ENCODE measurements around the gene CAPG.
"Not testable (repeated sequence)": the region's sequence is repeated elsewhere in the genome, so short reads cannot be mapped to it uniquely, and the experiment has no call there.

CAPG gene

DNA sequence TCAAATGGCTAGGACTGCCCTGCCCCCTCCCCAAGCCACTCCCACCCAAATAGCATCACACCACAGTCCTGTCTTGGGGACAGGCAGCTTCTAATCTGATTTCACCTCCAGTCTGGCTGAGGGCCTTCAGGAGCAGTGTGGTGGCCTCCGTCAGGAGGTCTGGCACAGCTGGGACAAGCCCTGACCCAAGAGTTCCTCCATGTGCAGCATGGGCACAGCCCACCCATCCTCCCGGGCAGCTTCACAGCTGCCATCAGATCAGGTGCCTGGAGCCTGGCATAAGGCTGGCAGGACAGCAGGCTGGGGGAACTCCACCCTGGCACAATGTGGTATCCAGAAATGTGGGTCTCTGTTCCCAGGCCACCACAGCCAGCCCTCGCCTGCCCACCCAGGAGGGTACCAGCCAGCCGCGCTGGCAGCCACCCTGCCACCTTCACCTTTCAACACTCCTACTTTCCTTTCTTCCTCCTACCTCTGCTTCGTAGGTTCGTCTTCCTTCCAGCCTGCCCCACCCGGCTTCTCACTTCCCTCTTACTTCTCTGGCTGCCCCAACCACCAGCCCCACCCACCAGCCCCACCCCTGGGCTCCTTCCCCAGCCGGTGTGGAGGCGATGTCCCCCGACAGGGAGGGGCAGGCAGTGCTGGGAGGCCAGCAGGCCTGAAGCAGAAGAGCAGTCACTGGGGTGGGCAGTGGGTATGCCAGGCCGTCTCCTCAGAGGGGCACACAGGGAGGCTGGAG lies at the start of gene CAPG:
Gene CAPG (minus strand): TSS at position 522 of the 739 bp plus-strand sequence. CDS start 8,221 bp downstream, outside the sequence.
- no peak for FAIRE-seq

DNA sequence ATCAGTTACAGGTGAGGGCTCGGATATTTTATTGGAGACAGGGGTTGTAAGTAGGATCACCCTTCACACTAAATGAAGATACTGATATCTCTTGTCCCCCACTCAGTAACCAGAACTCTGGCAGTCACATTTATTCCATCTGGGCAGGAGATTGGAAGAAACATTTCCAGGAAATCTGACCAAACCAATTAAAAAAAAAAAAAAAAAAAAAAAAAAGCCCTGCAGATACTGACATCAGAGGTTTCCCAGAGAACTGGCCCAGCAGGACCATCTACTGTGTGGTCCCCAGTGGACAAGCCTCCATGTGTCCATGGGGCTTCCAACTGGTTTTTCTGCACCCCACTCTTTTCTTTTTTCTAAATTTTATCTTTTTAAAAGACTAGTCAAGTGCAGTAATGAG lies 49.6 kb upstream of the CAPG start:
- FAIRE-seq: no peak

- FAIRE-seq: no peak
These were observed 48.7 kb upstream of the CAPG start for GRCh38 chr2:85458601-85459563.

DNA sequence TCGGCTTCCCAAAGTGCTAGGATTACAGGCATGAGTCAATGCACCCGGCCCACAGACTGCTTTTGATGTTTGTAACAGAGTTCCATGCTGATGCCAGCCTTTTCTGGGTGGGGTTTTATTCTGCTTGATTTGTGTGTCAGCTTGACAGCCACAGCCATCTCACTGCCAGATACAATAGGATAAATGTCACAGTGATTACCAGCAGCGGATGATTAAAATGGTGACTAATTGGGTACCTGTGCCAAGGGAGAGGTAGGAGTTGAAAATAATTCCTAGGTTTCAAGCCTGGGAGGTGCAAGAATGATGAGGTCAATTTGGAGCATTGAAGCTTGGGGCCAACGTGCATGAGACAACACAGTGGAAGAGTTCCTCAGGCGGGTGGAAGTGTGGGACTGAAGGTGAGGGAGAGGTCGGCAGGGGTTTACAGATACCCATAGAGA lies 47.7 kb upstream of the CAPG start:
- no peak for FAIRE-seq

DNA sequence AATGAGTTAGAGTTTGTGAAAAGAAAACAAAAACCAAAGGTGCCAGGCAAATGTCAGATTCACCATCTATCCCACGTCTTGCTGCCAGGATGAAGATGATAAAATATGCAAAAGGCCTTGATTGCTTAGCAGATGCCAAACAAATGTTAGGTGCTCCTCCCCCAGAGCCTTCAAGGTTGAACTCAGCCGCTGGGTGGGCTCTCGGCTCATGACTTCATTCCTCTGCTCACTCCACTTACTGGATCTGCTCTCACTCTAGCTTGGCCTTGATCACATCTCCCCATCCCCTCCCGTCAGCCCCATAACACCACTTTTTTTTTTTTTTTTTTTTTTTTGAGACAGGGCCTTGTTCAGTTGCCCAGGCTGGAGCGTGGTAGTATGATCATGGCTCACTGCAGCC lies 46.9 kb upstream of the CAPG start:
- no peak for FAIRE-seq

- FAIRE-seq: no peak
These were observed 45.5 kb upstream of the CAPG start for GRCh38 chr2:85455552-85456090.

DNA sequence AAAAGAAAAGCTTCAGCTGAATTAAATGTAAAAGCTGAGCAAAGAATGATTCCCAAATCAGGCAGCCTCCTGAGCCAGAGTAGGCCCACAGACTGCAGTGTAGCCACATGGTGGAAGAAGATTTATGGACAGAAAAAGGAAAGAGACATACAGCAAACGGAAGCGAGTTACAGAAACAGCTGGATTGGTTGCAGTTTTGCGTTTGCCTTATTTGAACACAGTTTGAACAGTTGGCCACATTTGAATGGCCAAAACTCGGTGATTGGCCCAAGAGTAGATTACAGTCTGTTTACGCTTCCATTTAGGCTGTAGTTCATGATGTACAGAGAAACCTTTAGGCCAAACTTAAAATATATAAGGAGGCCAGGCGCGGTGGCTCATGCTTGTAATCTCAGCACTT lies 43.4 kb upstream of the CAPG start:
- FAIRE-seq: no peak

GRCh38 chr2:85452237-85452636 lies 42.1 kb upstream of the CAPG start:
- FAIRE-seq: no peak

DNA sequence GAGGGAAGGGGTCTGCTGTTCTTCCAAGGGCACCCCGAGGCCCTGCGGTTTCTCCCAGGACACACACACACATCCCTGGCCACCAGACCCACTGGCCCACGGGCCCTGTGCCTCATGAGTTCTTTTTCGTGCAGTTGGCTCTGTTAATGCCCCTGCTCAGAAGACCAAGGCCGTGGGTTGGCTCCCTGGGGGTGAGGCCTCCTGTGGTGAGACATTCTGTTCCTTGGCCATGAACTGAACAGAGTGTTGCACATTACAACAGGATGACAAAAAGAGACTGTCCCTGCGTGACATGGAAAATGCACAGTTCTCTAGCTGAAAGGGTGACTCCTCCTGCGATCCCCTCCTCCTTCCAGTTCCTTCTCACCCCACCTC lies 39.0 kb upstream of the CAPG start:
- no peak for FAIRE-seq

GRCh38 chr2:85448461-85449213 lies 38.5 kb upstream of the CAPG start:
- FAIRE-seq: no peak

DNA sequence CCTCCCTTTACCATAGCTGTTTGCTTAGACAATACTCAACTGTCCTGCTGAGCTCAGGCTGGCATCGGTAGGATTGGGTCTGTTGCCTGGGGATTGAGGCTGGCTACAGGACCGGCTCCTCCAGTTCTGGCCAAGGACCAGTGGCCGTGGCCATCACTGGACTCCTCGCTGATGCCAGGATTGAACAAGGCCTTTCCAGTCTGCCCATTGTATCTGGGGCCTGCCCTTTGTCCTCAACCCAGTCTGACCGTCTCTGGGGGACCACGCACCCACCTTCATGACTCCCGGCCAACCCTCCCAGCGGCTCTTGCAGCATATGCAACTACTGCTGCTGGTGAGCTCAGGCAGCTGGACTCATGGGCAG lies 37.0 kb upstream of the CAPG start:
- no peak for FAIRE-seq

DNA sequence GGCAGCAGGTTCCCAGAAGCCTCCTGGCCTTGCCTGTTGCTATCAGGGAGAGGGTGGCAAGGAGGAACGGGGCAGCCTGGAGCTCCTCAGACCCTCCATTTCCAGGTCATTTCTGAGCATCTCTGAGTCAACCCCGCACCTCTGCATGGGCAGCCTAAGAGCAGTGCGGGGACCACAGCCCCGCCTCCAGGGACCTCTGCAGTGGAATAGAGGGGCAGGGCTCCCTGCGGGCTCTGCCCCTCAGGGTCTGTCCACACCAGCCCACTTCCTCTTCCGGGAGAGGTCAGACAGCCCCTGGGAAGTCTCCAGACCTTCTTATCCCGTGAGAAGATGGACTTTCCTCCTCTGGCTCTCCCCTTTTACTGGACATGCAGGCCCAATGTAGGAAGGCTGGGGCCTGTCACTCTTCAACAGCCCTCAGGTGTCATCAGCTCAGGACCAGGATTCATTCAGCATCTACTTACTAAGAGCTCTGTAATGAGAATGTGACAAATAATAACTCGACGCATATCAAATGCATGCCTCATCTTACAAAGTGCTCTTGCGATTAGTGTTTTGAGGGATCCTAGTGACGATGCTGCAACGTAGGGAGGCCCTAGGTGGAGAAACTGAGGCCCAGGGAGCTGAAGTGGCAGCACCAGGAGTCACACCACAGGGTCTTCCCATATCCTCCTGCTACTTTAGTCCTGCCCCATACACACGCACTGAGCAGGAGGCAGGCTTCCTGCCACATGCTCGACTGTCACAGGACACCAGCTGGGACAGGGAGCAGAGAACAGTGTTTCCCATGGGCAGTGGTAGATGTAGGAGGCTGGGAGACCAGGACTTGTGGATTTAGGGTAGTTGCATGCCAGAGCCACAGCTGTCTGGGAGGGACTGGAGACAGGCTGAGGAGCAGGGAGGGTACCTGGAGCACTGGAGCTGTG lies 36.4 kb upstream of the CAPG start:
- no peak for FAIRE-seq

- FAIRE-seq: no peak
These were observed 35.4 kb upstream of the CAPG start for GRCh38 chr2:85445316-85446295.

- no peak for FAIRE-seq
These were observed 34.5 kb upstream of the CAPG start for GRCh38 chr2:85444629-85445172.

GRCh38 chr2:85441864-85442263 lies 31.7 kb upstream of the CAPG start:
- FAIRE-seq: no peak

DNA sequence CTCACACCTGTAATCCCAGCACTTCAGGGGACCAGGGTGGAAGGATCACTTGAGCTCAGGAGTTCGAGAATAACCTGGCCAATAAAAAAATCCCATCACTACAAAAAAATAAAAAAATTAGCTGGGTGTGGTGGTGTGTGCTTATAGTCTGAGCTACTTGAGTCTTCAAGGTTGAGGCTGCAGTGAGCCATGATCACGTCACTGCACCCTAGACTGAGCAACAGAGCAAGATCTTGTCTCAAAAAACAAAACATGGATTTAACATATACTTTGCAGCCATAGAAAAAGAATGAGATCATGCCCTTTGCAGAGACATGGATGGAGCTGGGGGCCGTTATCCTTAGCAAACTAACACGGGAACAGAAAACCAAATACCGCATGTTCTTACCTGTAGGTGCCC lies 30.6 kb upstream of the CAPG start:
- no peak for FAIRE-seq

DNA sequence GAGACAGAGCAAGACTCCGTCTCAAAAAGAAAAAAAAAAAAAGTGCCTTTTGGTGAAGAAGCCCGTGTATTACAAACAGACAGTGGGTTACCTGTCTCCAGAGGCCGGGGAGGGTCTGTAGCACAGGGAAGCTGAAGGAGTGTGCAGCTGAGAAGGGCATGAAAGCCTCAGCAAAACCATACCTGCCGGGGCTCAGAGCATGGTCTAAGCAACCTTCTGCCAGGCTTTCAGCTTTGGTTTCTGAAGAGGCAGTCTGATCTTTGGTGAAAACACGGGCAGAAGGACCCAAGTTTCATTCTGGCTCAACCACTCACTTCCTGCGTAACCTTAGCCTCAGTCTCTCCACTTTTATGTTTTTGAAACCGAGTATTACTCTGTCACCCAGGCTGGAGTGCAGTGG lies 29.8 kb upstream of the CAPG start:
- no peak for FAIRE-seq

DNA sequence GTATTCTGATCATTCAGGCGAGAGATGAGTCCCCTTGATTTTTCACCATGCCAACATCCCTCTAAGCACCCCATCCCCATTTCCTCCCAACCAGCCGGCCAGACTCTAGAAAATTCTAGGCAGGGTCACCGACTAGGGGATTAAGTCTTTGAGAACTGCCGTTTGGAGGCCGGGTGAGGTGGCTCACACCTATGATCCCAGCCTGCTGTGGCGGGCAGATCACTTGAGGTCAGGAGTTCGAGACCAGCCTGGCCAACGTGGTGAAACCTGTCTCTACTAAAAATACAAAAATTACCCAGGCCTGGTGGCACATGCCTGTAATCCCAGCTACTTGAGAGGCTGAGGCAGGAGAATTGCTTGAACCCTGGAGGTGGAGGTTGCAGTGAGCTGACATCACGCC lies 29.4 kb upstream of the CAPG start:
- not testable (repeated sequence) for FAIRE-seq

- FAIRE-seq: no peak
These were observed 28.9 kb upstream of the CAPG start for GRCh38 chr2:85439025-85439472.
